ENCODE data around the gene RDH5. TPM values are rescaled to one million over a fixed set of nuclear protein-coding genes. Genes with fewer than 3 reads are reported as not detected.

RDH5 gene
- total RNA-seq, 1 experiment from 2014 or later = 5.8 TPM

- no peak for TF ChIP-seq NFYB (CRISPR knock-in tag; conservative IDR thresholded peaks at IDR 0.05; ENCODE audit: low read depth)
These were observed 17.5 kb downstream of the RDH5 start (continued) for GRCh38 chr12:55737581-55738122.

- peak; percentile 77 for ATAC-seq
- Mint-ChIP-seq H3K36me3 (no peaks in the 10 kb centered on the region), H3K4me3 (peak overlapping the region; percentile 81), H3K27ac (peak overlapping the region; percentile 86), H3K27me3 (ENCODE audit: low read depth) (peaks cover 2% of the 10 kb centered on the region; the same call in 1 of the 2 replicates), H3K4me1 (peaks cover 31% of the 10 kb centered on the region), H3K9me3 (no peaks in the 10 kb centered on the region)
- TF ChIP-seq IRF1 (CRISPR knock-in tag; IDR thresholded peaks at IDR 0.05) = no peak
- TF ChIP-seq CTCF (IDR thresholded peaks at IDR 0.05) = peak; percentile 73
- TF ChIP-seq RELA (CRISPR knock-in tag; IDR thresholded peaks at IDR 0.05; ENCODE audit: borderline replicate concordance) = no peak
- no peak for TF ChIP-seq TEAD4 (CRISPR knock-in tag; IDR thresholded peaks at IDR 0.05)
- no peak for TF ChIP-seq ZNF121 (CRISPR knock-in tag; IDR thresholded peaks at IDR 0.05)
- no peak for TF ChIP-seq ZMAT4 (CRISPR knock-in tag; IDR thresholded peaks at IDR 0.05)
- TF ChIP-seq E2F1 (CRISPR knock-in tag; IDR thresholded peaks at IDR 0.05) = no peak
- TF ChIP-seq HMGXB4 (CRISPR knock-in tag; IDR thresholded peaks at IDR 0.05) = no peak
- peak; percentile 73; the same call in 1 of the 2 replicates for TF ChIP-seq SP1 (CRISPR knock-in tag; conservative IDR thresholded peaks at IDR 0.05)
- 0 out of 2 replicates have a peak, but pooled peaks have one; percentile 41 for TF ChIP-seq MAX (CRISPR knock-in tag; IDR thresholded peaks at IDR 0.05)
- ChIA-PET CTCF (interaction anchor here (0.5 to 3.8 kb wide), 64 partner anchors 9 to 484 kb away, joined by 3 to 160 read pairs (median 5); partner anchors contain the start of genes BLOC1S1, CD63, DGKA and DNAJC14), POLR2A (interaction anchor here (0.5 to 2.7 kb wide), 7 partner anchors 9 to 484 kb away, joined by 3 to 16 read pairs (median 5); partner anchors contain the start of genes CD63, DNAJC14, ORMDL2 and RAB5B)
- peak; percentile 90 for DNase-seq (ENCODE audit: low spot score)
These were observed 18.2 kb downstream of the RDH5 start for GRCh38 chr12:55738123-55739024.

GRCh38 chr12:55739025-55739378, 18.8 kb downstream of the RDH5 start:
- H3K36me3 Mint-ChIP-seq = no peaks in the 10 kb centered on the region
- DNase-seq (ENCODE audit: low spot score) (no peak), ATAC-seq (no peak)
- ChIA-PET POLR2A (interaction anchor here (1.0 to 2.7 kb wide), 5 partner anchors 10 to 235 kb away, joined by 4 to 16 read pairs (median 7); partner anchors contain the start of genes CD63, DNAJC14, ORMDL2 and RAB5B), CTCF (interaction anchor here (0.8 to 3.8 kb wide), 49 partner anchors 8 to 483 kb away, joined by 3 to 160 read pairs (median 6); partner anchors contain the start of genes BLOC1S1, CD63, DGKA and DNAJC14)
- H3K4me1 Mint-ChIP-seq = peaks cover 31% of the 10 kb centered on the region
- no peaks in the 10 kb centered on the region for H3K9me3 Mint-ChIP-seq
- H3K4me3 Mint-ChIP-seq = no peak overlapping the region
- peaks cover 2% of the 10 kb centered on the region; the same call in 1 of the 2 replicates for H3K27me3 Mint-ChIP-seq (ENCODE audit: low read depth)
- no peak overlapping the region for H3K27ac Mint-ChIP-seq
- TF ChIP-seq MLX (CRISPR knock-in tag; IDR thresholded peaks at IDR 0.05) = no peak
- no peak for TF ChIP-seq E2F5 (CRISPR knock-in tag; IDR thresholded peaks at IDR 0.05)
- TF ChIP-seq ZNF416 (CRISPR knock-in tag; IDR thresholded peaks at IDR 0.05) = no peak
- TF ChIP-seq PRDM15 (CRISPR knock-in tag; IDR thresholded peaks at IDR 0.05) = no peak
- TF ChIP-seq MAX (CRISPR knock-in tag; IDR thresholded peaks at IDR 0.05) = no peak
- no peak for TF ChIP-seq ATF1 (CRISPR knock-in tag; IDR thresholded peaks at IDR 0.05)
- TF ChIP-seq NR2C2 (CRISPR knock-in tag; IDR thresholded peaks at IDR 0.05) = no peak

Measured in WTC11 (cell line).